ENCODE results near the gene TTC3.
"Not testable (repeated sequence)": the region's sequence is repeated elsewhere in the genome, so short reads cannot be mapped to it uniquely, and the experiment has no call there.

Gene TTC3

GRCh38 chr21:37220433-37220980 is 147.5 kb downstream of the TTC3 start:
- in situ Hi-C loops (cut with MboI; ENCODE audit: low sequenced_read_pairs): no loop called here

- in situ Hi-C loops (cut with MboI; ENCODE audit: low sequenced_read_pairs): no loop called here
Observed at GRCh38 chr21:37220981-37221664, 148.1 kb downstream of the TTC3 start.

- in situ Hi-C loops (cut with MboI; ENCODE audit: low sequenced_read_pairs): not testable (repeated sequence)
Observed at GRCh38 chr21:37222248-37222647, 149.2 kb downstream of the TTC3 start.

- in situ Hi-C loops (cut with MboI; ENCODE audit: low sequenced_read_pairs): no loop called here
Observed at GRCh38 chr21:37223804-37224345, 150.8 kb downstream of the TTC3 start.

GRCh38 chr21:37224861-37225839 is 152.1 kb downstream of the TTC3 start:
- in situ Hi-C loops (cut with MboI; ENCODE audit: low sequenced_read_pairs): no loop called here

- in situ Hi-C loops (cut with MboI; ENCODE audit: low sequenced_read_pairs): no loop called here
Observed at GRCh38 chr21:37226041-37226920, 153.2 kb downstream of the TTC3 start.

GRCh38 chr21:37227071-37228002 is 154.3 kb downstream of the TTC3 start:
- in situ Hi-C loops (cut with MboI; ENCODE audit: low sequenced_read_pairs): no loop called here

GRCh38 chr21:37228003-37228400 is 154.9 kb downstream of the TTC3 start:
- in situ Hi-C loops (cut with MboI; ENCODE audit: low sequenced_read_pairs): no loop called here

GRCh38 chr21:37230632-37231248 is 157.7 kb downstream of the TTC3 start:
- in situ Hi-C loops (cut with MboI; ENCODE audit: low sequenced_read_pairs): no loop called here

- in situ Hi-C loops (cut with MboI; ENCODE audit: low sequenced_read_pairs): no loop called here
Observed at GRCh38 chr21:37231249-37231645, 158.2 kb downstream of the TTC3 start.

- in situ Hi-C loops (cut with MboI; ENCODE audit: low sequenced_read_pairs): no loop called here
Observed at GRCh38 chr21:37231671-37232070, 158.6 kb downstream of the TTC3 start.

GRCh38 chr21:37232274-37233018 is 159.4 kb downstream of the TTC3 start:
- in situ Hi-C loops (cut with MboI; ENCODE audit: low sequenced_read_pairs): no loop called here

- in situ Hi-C loops (cut with MboI; ENCODE audit: low sequenced_read_pairs): no loop called here
Observed at GRCh38 chr21:37233551-37234146, 160.6 kb downstream of the TTC3 start.

GRCh38 chr21:37237346-37237745 is 164.3 kb downstream of the TTC3 start:
- in situ Hi-C loops (cut with MboI; ENCODE audit: low sequenced_read_pairs): no loop called here

GRCh38 chr21:37237764-37238163 is 164.7 kb downstream of the TTC3 start:
- in situ Hi-C loops (cut with MboI; ENCODE audit: low sequenced_read_pairs): no loop called here

GRCh38 chr21:37240978-37241377 is 167.9 kb downstream of the TTC3 start:
- in situ Hi-C loops (cut with MboI; ENCODE audit: low sequenced_read_pairs): no loop called here

- in situ Hi-C loops (cut with MboI; ENCODE audit: low sequenced_read_pairs): no loop called here
Observed at GRCh38 chr21:37241426-37241825, 168.4 kb downstream of the TTC3 start.

- in situ Hi-C loops (cut with MboI; ENCODE audit: low sequenced_read_pairs): no loop called here
Observed at GRCh38 chr21:37243961-37244360, 170.9 kb downstream of the TTC3 start.
